GM18507 (cell line): ENCODE measurements around the gene PSD.

ENCODE experiments used
- DNase-seq: peaks from one replicate; pipeline ENCODE4 v3.0.0; 2011; ENCODE audit warnings: low read depth; ENCODE audit not compliant: insufficient read length; ENCODE audit errors: extremely low spot score
- FAIRE-seq: peaks from 2 replicates; lab custom pipeline; 2011; peaks lifted over from hg19 to GRCh38; lab: Jason Lieb, UNC

Gene PSD

DNA sequence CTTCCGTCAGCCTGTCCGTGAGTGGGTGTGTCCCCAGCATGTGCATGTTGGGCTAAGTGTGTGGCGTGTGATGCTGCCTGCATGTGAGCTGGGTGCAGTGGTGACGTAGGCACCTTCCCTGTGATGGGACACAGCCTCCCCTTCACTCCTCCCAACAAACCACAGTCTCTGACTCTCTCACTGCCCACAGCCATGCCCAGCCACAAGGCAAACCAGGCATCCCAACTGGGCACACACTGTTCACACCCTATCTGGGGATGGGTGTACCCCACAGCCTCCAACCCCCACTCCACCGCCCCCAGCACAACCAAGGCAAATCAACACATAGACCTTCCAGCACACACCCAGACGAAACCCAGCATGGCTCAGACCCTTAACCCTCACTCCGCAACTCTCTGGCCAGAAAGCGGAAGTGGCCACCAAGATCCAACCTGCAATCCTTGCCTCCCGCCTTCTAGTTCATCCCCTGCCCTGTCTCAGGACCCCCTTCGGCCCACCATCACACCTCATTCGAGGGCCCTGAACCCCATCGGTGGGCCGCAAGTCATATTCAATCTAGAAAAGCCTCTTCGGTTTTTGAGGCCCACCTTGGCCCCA lies 10.4 kb downstream of the PSD start:
- FAIRE-seq (no peak), DNase-seq (no peak)

DNA sequence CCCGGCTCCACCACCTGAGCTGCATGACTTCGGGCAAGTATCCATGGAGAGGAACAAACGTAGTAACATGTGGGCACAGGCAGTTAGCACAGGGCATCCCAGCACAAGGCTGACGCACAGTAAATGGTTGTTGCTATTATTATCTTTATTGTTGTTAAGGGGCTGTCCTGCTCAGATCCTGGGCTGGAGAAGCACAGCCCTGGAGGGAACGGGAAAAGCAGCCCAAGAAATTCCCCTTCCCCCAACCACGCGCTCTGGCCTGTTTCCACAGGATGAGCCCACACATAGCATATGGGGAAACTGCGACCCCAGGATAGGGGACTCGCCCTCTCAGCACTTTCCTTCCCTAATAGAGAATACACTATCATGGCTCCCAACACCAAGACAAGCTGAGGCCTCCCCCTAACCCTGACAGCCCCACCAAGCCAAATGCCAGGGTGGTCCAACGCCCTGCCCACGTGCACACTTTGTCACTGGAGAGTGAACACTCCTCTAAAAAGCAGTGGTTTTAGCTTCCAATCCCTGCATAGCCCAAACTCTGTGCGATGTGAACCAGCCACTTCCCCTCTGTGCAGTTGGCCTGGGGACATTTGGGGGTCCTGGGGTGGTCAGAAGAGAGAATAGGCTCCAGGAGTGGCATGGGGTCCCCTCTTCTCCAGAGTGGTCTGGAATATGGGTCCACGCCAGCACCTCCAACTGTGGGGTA lies 11.0 kb downstream of the PSD start:
- no peak for FAIRE-seq
- no peak for DNase-seq

DNA sequence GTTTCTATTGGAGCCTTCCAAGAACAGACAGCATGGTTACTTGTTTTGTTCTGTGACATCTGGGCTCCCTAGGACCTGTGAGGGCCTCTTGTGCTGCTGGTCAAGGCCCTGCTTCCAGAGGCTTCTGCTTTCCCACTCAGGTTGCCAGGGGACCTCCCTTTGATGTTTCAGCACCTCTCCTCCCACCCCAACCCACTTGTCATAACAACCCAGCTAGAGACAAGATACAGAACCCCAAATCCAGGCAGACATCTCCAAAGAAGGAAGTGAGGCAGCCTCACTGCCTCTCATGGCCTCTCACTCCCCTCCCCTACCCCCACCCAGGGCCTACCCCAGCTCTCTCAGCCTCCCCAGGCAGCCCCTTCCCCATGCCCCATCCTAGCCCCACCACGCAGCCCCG lies 11.8 kb downstream of the PSD start:
- FAIRE-seq (no peak), DNase-seq (no peak)

DNA sequence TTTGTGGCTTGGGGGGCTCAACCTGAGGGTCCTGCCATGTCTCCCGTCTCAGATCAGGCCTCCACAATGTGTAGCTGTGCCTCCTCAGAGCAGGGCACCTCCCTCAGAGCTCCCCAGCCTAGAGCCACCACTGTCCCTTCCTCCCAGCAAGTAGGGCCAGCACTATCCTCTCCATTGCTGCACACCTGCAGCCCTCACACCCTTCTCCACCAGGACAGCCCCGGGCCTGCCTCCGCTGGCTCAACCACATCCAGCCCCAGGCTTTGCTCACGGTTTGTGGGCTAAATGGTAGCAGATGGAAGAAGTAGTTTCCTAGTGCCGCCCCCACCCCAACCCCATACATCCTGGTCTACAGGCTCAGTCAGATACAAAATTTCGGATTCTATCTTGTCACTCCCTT lies 13.0 kb downstream of the PSD start:
- DNase-seq (no peak), FAIRE-seq (no peak)

DNA sequence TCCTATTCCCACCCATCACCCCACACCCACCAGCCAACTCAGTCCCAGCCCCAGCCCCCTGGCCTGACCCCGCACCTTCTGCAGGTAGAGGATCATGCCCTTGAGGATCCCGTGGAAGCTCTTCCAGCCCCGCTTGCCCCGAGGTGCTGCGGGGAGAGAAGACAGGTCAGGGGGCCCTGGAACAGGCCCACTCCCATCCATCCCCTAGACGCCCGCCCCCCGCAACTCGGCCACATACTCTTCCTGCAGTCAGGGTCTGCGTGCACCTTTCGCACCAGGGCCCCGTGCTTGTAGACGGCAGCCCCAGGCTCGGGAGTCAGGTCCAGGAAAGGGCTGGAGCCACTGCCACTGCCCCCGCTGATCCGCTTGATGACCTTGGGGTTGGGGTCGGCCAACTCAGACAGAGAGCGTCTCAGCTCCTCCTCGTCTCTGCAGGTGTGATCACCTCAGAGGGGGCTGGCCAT lies 13.4 kb downstream of the PSD start:
- FAIRE-seq = no peak
- no peak for DNase-seq

DNA sequence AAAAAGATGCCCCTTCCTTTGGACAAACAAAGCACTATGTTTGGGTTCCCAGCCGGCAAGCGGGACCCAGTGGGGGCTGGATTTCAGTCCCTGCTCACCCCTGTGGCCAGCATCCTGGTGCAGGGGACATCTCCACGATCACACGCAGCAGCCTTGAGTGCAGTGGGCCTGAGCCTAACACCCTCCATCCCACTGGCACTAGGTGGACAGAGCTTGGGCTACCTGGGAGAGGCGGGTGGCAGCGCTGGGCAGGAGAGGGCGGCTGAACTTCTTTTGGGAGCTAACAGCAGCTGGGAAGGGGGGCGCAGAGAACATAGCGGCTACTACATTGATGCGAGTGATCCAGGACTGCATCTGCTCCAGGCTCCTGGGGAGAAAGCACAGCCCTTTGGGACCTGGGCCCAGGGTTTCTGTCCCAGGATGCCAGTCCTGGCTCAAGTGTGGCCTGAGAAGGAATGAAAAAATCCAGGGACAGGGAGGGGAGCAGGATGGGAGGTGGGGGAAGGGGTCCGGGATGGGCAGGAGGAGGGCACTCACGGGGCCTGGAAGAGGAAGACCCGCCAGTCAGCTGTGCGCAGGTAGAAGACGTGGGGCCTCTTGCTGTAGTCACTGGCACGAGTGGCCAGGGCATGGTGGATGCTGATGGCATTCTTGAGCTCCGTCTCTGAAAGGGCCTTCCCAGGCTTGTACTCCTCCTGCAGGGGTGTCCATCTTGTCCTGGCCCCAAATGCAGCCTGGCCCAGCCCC lies 14.1 kb downstream of the PSD start:
- no peak for FAIRE-seq

DNA sequence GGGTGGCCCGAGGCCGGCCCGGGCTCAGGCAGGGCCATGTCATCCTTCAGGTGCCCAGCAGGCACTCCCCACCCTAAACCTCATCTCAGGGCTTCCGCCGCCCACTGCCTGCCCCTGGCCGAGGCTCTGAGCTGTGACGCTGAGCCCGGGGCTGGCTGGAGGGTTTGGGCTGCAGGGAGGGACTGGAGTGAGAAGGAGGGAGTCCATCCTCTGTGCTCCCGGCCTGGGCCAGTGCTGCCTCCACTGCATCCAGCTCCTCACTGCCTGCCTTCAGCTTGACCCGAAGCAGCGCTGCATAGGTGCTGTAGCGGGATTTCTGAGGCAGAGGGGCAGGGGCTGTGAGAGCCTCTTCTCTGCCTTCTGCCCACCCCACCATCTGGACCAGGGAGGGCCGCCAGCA lies 15.5 kb downstream of the PSD start:
- no peak for FAIRE-seq
- no peak for DNase-seq

More for the DNA sequence above, 14.1 kb downstream of the PSD start:
- DNase-seq = no peak

DNA sequence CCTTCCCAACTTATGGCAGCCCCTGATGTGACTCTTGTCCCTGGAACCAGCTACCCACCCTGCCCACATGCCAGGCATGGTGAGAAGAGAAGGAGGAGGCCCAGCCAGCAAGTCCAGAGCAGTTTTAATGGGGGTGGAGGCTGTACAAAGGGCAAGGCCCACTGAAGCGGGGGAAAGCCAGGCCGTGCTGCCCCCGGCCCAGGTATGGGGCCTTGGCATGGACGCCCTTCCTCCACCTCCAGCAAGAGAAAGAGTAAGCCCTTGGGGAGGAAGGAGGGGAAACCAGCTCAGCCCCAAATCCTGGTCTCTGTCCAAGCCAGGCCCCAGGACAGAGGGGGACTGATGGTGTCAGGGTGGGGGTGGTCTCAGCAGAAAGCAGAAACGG lies 16.1 kb downstream of the PSD start:
- DNase-seq = no peak
- no peak for FAIRE-seq

DNA sequence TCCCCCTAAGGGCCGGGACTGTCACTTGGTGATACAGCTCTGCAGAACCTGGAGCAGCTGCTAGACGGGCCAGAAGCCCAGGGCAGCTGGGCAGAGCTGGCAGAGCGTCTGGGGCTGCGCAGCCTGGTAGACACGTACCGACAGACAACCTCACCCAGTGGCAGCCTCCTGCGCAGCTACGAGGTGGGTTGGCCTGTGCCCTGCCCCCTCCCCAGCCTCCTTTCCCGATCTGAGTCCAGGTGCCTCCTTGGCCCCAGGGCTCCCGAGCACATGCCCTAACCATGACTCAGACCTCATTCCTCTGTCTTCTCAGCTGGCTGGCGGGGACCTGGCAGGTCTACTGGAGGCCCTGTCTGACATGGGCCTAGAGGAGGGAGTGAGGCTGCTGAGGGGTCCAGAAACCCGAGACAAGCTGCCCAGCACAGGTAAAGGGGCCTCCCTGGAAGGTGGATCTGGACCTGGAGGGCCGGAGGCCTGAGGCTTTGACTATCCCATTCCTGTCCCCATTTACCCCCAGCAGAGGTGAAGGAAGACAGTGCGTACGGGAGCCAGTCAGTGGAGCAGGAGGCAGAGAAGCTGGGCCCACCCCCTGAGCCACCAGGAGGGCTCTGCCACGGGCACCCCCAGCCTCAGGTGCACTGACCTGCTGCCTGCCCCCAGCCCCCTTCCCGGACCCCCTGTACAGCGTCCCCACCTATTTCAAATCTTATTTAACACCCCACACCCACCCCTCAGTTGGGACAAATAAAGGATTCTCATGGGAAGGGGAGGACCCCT lies 16.7 kb downstream of the PSD start:
- FAIRE-seq (no peak), DNase-seq (no peak)

DNA sequence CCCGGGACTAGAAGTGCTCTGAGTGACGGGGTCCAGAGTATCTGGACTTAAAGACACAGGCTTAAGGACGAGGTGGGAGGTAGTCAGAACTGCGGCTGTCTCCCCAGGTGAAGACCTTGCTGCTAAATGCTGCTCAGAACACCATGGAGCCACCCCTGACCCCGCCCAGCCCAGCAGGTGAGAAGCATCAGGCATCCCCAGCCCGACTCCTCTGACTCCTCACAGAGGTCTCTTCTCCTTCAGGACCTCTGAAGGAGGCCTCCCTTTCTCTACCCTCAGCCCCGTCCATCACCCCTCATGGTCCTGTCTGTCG lies 17.3 kb downstream of the PSD start:
- FAIRE-seq (no peak), DNase-seq (no peak)

DNA sequence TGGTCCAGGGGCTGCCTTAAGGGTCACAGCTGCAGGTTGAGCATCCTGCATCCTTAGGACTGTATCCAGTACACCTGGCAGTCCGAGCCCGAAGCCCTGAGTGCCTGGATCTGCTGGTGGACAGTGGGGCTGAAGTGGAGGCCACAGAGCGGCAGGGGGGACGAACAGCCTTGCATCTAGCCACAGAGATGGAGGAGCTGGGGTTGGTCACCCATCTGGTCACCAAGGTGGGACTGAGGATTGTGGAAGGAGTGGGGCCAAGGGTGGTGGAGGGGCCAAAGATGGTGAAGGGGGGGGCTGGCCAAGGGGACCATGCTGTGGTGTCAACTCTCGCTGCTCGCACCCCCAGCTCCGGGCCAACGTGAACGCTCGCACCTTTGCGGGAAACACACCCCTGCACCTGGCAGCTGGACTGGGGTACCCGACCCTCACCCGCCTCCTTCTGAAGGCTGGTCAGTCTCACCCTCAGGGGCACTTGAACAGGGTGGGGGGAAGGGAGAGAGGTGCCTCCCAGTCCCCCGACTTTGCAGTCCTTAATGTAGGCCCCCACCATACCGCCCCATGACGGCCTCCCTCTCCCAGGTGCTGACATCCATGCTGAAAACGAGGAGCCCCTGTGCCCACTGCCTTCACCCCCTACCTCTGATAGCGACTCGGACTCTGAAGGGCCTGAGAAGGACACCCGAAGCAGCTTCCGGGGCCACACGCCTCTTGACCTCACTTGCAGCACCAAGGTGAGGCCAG lies 17.8 kb downstream of the PSD start:
- DNase-seq (no peak), FAIRE-seq (no peak)

DNA sequence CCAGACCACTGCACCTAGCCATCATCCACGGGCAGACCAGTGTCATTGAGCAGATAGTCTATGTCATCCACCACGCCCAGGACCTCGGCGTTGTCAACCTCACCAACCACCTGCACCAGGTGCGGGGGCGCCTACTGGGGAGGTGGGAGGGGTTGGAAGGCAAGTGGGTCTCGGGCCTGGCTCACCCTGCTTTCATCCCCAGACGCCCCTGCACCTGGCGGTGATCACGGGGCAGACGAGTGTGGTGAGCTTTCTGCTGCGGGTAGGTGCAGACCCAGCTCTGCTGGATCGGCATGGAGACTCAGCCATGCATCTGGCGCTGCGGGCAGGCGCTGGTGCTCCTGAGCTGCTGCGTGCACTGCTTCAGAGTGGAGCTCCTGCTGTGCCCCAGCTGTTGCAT lies 18.5 kb downstream of the PSD start:
- no peak for FAIRE-seq
- no peak for DNase-seq

DNA sequence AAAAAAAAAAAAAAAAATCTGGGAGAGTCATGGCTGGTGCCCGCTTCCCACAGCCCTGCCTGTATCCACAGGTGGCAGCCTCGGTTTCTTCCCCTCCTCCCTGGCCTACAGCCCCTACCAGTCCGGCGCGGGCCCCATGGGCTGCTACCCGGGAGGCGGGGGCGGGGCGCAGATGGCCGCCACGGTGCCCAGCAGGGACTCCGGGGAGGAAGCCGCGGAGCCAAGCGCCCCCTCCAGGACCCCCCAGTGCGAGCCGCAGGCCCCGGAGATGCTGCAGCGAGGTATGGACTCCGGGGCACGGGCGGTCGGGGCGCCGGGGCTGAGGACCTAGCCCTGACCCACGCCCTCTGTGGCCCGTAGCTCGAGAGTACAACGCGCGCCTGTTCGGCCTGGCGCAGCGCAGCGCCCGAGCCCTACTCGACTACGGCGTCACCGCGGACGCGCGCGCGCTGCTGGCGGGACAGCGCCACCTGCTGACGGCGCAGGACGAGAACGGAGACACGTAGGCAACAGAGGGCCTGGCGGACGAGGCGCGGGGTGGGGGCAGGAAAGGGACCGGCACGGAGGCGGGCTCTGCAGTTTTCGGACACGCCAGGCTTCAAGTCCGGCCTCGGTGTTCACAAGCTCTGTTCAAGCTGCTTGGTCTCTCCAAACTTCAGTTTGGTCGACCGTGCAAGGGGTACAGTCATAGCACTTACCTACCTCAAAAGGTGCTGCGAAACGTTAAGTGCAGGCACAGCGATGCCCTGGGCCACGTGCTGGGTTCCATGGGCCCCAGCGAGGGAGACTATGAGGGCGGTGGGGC lies 19.2 kb downstream of the PSD start:
- peak; percentile 92 for FAIRE-seq
- DNase-seq = peak; percentile 66

DNA sequence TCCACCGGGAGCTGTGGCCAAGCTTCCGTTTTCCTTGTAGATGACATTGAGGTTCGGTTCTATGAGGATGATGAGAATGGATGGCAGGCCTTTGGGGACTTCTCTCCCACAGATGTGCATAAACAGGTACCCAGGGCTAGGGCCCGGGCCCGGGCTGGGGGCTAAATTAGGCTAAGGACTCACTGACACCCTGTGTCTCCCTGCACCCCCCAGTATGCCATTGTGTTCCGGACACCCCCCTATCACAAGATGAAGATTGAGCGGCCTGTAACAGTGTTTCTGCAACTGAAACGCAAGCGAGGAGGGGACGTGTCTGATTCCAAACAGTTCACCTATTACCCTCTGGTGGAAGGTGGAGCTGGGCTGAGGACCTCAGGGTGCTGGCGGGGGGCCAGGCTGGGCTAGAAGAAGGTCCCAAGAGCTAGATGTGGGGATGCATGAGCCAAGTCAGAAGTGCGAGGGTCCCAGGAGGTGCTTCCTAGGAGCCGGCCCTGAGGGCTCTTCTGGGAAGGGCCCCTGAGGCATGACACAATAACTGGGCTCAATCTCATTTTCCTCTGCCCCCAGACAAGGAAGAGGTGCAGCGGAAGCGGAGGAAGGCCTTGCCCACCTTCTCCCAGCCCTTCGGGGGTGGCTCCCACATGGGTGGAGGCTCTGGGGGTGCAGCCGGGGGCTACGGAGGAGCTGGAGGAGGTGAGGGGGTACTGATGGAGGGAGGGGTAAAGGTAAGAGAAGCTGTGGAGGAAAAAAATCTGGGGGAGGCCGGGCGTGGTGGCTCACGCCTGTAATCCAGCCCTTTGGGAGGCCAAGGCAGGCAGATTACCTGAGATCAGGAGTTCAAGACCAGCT lies 20.2 kb downstream of the PSD start:
- DNase-seq (no peak), FAIRE-seq (no peak)

DNA sequence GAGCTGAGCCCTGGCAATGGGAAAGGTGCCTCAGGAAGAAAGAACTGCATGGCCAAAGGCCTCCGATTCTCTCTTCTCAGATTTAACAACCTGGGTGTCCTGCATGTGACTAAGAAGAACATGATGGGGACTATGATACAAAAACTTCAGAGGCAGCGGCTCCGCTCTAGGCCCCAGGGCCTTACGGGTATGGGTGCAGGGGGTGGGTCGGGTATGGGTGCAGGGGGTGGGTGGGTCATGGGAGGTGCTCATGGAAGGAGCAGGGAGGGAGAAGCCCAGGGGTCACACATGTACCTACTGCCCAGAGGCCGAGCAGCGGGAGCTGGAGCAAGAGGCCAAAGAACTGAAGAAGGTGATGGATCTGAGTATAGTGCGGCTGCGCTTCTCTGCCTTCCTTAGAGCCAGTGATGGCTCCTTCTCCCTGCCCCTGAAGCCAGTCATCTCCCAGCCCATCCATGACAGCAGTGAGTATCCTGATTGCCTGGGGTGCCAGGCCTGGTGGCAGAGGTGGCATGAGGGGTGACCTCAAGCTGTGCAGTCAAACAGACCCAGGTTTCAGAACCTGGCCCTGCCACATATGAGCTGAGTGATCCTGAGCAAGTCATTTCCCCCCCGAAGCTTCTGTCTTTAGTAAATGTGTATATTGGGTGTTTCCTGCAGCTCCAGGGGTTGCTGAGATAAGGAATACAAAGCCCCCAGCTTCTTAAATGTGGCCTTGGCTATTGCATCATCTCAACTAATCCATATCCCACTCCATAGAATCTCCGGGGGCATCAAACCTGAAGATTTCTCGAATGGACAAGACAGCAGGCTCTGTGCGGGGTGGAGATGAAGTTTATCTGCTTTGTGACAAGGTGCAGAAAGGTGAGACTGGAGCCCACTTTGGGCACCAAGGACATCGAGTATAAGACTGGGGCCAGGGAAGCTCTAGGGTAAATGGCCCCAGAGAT lies 21.1 kb downstream of the PSD start:
- no peak for FAIRE-seq

DNA sequence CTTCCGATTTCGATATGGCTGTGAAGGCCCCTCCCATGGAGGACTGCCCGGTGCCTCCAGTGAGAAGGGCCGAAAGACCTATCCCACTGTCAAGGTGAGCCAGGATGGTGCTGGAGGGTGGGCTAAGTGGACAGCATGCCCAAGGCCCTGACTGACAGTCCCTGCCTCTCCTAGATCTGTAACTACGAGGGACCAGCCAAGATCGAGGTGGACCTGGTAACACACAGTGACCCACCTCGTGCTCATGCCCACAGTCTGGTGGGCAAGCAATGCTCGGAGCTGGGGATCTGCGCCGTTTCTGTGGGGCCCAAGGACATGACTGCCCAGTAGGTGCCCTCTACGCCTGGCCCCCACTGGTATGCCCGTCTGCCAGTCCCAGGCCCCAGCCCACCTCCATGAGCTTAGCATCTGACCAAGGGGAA lies 21.8 kb downstream of the PSD start:
- DNase-seq = no peak
- no peak for FAIRE-seq

More for the DNA sequence above, 21.1 kb downstream of the PSD start:
- no peak for DNase-seq

DNA sequence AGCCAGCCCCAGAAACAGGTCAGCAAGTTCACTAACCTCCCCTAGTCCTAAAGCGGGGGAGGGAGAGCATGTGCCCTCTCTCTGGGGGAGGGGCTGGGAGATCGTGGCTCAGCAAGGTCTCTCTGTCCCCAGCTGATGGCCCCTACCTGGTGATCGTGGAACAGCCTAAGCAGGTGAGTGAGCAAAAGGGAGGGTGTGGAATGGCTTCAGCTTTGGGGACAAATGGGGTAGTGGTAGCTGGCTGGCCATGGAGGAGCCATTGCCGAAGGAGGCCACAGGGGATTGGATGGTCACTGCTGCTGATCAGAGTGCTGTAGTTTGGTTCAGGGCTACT lies 22.3 kb downstream of the PSD start:
- FAIRE-seq (no peak), DNase-seq (no peak)
